IMR-90 (cell line): ENCODE measurements around the gene PRUNE2. TPM values are rescaled to one million over a fixed set of nuclear protein-coding genes. Genes with fewer than 3 reads are reported as not detected.

ENCODE experiments used
- ATAC-seq: fragments of 200-7000 bp; cut with Tn5 transposase; 2 replicates; pipeline ENCODE4 v1.9.1; 2020; ENCODE audit warnings: low read depth, mild to moderate bottlenecking, moderate library complexity
- BruUV-seq: library from RNA; stranded (reverse); fragments of 400-500 nt; replicated peaks from 2 replicates; lab custom pipeline; 2021; lab: Mats Ljungman, UMichigan
- CTCF ChIA-PET: fragments of 300-600 bp; formaldehyde crosslinking; extraction: SDS; loops from one replicate; lab custom pipeline; 2021; ENCODE audit warnings: antibody characterized with exemption; lab: Yijun Ruan, JAX
- POLR2A ChIA-PET: fragments of 300-600 bp; sonication (Branson Sonifier 250); formaldehyde crosslinking; loops from one replicate; lab custom pipeline; 2022; ENCODE audit warnings: antibody characterized with exemption; ENCODE audit not compliant: unreplicated experiment; lab: Charles Lee
- DNase-seq: peaks from one replicate; pipeline ENCODE4 v3.0.0; 2013
- H2AFZ ChIP-seq: replicated peaks from 2 replicates; pipeline ENCODE3; 2013; ENCODE audit warnings: low read length, mild to moderate bottlenecking; ENCODE audit not compliant: poor library complexity
- H2AK5ac ChIP-seq: 2 replicates; pipeline ENCODE4 v1.6.1; 2013; ENCODE audit warnings: low read depth, low read length, inconsistent platforms
- H2AK9ac ChIP-seq: replicated peaks from 2 replicates; pipeline ENCODE3; 2013; ENCODE audit warnings: mild to moderate bottlenecking, low read depth, low read length, moderate library complexity; ENCODE audit not compliant: poor library complexity
- H2BK120ac ChIP-seq: 2 replicates; pipeline ENCODE4 v1.6.1; 2013; ENCODE audit warnings: low read depth, low read length, inconsistent platforms
- H2BK15ac ChIP-seq: 3 replicates; pipeline ENCODE4 v1.6.1; 2013; ENCODE audit warnings: low read depth, low read length, inconsistent platforms
- H2BK20ac ChIP-seq: 2 replicates; pipeline ENCODE4 v1.6.1; 2013; ENCODE audit warnings: low read depth, mild to moderate bottlenecking, inconsistent platforms, low read length, moderate library complexity
- H2BK5ac ChIP-seq: 2 replicates; pipeline ENCODE4 v1.6.1; 2013; ENCODE audit warnings: mild to moderate bottlenecking, low read depth, low read length, inconsistent platforms; ENCODE audit not compliant: poor library complexity, severe bottlenecking
- H3K14ac ChIP-seq: replicated peaks from 2 replicates; pipeline ENCODE4 v1.6.1; 2013; ENCODE audit warnings: low read depth, low read length, inconsistent platforms
- H3K18ac ChIP-seq: 2 replicates; pipeline ENCODE4 v1.6.1; 2013; ENCODE audit warnings: low read depth, low read length, control low read depth
- H3K23ac ChIP-seq: 2 replicates; pipeline ENCODE4 v1.6.1; 2013; ENCODE audit warnings: low read depth, low read length, inconsistent platforms
- H3K27ac ChIP-seq: 2 replicates; pipeline ENCODE4 v1.5.1; 2013; ENCODE audit warnings: mild to moderate bottlenecking, control low read depth, low read length; ENCODE audit not compliant: insufficient read depth
- H3K27me3 ChIP-seq: 2 replicates; pipeline ENCODE4 v1.6.1; 2013; ENCODE audit warnings: low read length; ENCODE audit not compliant: control insufficient read depth, insufficient read depth
- H3K36me3 ChIP-seq: 2 replicates; pipeline ENCODE4 v1.6.1; 2013; ENCODE audit warnings: low read length, mixed read lengths; ENCODE audit not compliant: control insufficient read depth, insufficient read depth
- H3K4ac ChIP-seq: 2 replicates; pipeline ENCODE4 v1.6.1; 2013; ENCODE audit warnings: low read depth, low read length, inconsistent platforms
- H3K4me1 ChIP-seq: 2 replicates; pipeline ENCODE4 v1.6.1; 2013; ENCODE audit warnings: low read length, mixed read lengths; ENCODE audit not compliant: control insufficient read depth, insufficient read depth
- H3K4me2 ChIP-seq: 2 replicates; pipeline ENCODE4 v1.6.1; 2013; ENCODE audit warnings: low read depth, mild to moderate bottlenecking, control low read depth, low read length, moderate library complexity
- H3K4me3 ChIP-seq: 2 replicates; pipeline ENCODE4 v1.5.1; 2013; ENCODE audit warnings: low read depth, mild to moderate bottlenecking, control low read depth, low read length, moderate library complexity; ENCODE audit not compliant: insufficient read depth
- H3K56ac ChIP-seq: 2 replicates; pipeline ENCODE4 v1.6.1; 2013; ENCODE audit warnings: low read length, inconsistent platforms; ENCODE audit not compliant: insufficient read depth; ENCODE audit errors: extremely low read depth
- H3K79me1 ChIP-seq, 2 experiments: 2 replicates each; pipeline ENCODE4 v1.6.1; 2013; ENCODE audit warnings: low read length in 2 of 2, inconsistent platforms in 1 of 2, low read depth in 1 of 2
- H3K9ac ChIP-seq: 2 replicates; pipeline ENCODE4 v1.6.1; 2013; ENCODE audit warnings: low read depth, low read length, control low read depth
- H3K9me1 ChIP-seq: 2 replicates; pipeline ENCODE4 v1.6.1; 2013; ENCODE audit warnings: low read length, inconsistent platforms; ENCODE audit not compliant: insufficient read depth
- H3K9me3 ChIP-seq: 2 replicates; pipeline ENCODE4 v1.6.1; 2013; ENCODE audit warnings: low read length; ENCODE audit not compliant: control insufficient read depth, insufficient read depth
- H4K20me1 ChIP-seq: 2 replicates; pipeline ENCODE4 v1.6.1; 2013; ENCODE audit warnings: low read length, inconsistent platforms; ENCODE audit not compliant: insufficient read depth
- H4K5ac ChIP-seq: 2 replicates; pipeline ENCODE4 v1.6.1; 2013; ENCODE audit warnings: mild to moderate bottlenecking, low read depth, low read length, control low read depth
- H4K8ac ChIP-seq, 2 experiments: 2 replicates each; pipeline ENCODE4 v1.6.1; 2013; ENCODE audit warnings: low read depth in 2 of 2, low read length in 2 of 2, control low read depth in 1 of 2, inconsistent platforms in 1 of 2
- H4K91ac ChIP-seq: 2 replicates; pipeline ENCODE4 v1.6.1; 2013; ENCODE audit warnings: low read depth, low read length, inconsistent platforms; ENCODE audit not compliant: insufficient read depth
- BHLHE40 ChIP-seq: fragments of 150-350 bp; IDR thresholded peaks from 2 replicates; pipeline ENCODE4 v1.6.1; 2016; ENCODE audit warnings: mild to moderate bottlenecking, low read depth, low read length
- CHD1 ChIP-seq: IDR thresholded peaks from 2 replicates; pipeline ENCODE4 v1.6.1; 2012; ENCODE audit warnings: low read depth, low read length, improper control_type of control experiment
- FOS ChIP-seq: fragments of 150-350 bp; IDR thresholded peaks from 2 replicates; pipeline ENCODE4 v1.6.1; 2016; ENCODE audit warnings: low read depth, low read length
- MAFK ChIP-seq: IDR thresholded peaks from 2 replicates; pipeline ENCODE4 v1.6.1; 2012; ENCODE audit warnings: low read depth, low read length, improper control_type of control experiment
- MAZ ChIP-seq: IDR thresholded peaks from 2 replicates; pipeline ENCODE4 v1.6.1; 2012; ENCODE audit warnings: low read depth, mild to moderate bottlenecking, low read length, improper control_type of control experiment, moderate library complexity, borderline replicate concordance
- MXI1 ChIP-seq: IDR thresholded peaks from 2 replicates; pipeline ENCODE4 v1.6.1; 2012; ENCODE audit warnings: low read depth, mild to moderate bottlenecking, low read length, moderate library complexity, borderline replicate concordance
- NFE2L2 ChIP-seq: fragments of 150-350 bp; IDR thresholded peaks from 2 replicates; pipeline ENCODE4 v1.6.1; 2016; ENCODE audit warnings: low read depth, mild to moderate bottlenecking, low read length
- RAD21 ChIP-seq: IDR thresholded peaks from 2 replicates; pipeline ENCODE4 v1.6.1; 2012; ENCODE audit warnings: low read length, improper control_type of control experiment
- RCOR1 ChIP-seq: IDR thresholded peaks from 2 replicates; pipeline ENCODE4 v1.6.1; 2012; ENCODE audit warnings: mild to moderate bottlenecking, low read length, improper control_type of control experiment; ENCODE audit not compliant: insufficient replicate concordance
- RFX5 ChIP-seq: IDR thresholded peaks from 2 replicates; pipeline ENCODE4 v1.8.0; 2012; ENCODE audit warnings: low read depth, mild to moderate bottlenecking, low read length, moderate library complexity
- WGBS, 2 experiments: methylation state at CpG; one replicate each; pipeline versions ENCODE4 v1.1.5 to v1.1.7; 2013; ENCODE audit warnings: missing lambda C conversion rate in 2 of 2; ENCODE audit not compliant: insufficient read length in 1 of 2; ENCODE audit errors: extremely low coverage in 2 of 2; 5-methylcytosine and 5-hydroxymethylcytosine counted together
- dilution Hi-C: fragments of 300-500 bp; cut with HindIII; formaldehyde crosslinking; loops from one replicate; pipeline ENCODE4 v1.14.3; 2018; ENCODE audit warnings: low sequenced_read_pairs; ENCODE audit not compliant: unreplicated experiment
- in situ Hi-C: fragments of 300-500 bp; cut with MboI; formaldehyde crosslinking; loops from 3 replicates; pipeline ENCODE4 v1.14.3; 2019; ENCODE audit warnings: low sequenced_read_pairs, inconsistent platforms, mixed read lengths
- intact Hi-C: fragments of 100-400 bp; cut with micrococcal nuclease; formaldehyde crosslinking; loops from 2 replicates; pipeline ENCODE4 v1.10.0; 2022
- polyA plus RNA-seq, 3 experiments: library from polyadenylated mRNA; depleted of rRNA; stranded (reverse); fragments of >200 nt; gene quantifications; 2 replicates each; pipeline ENCODE4 v1.2.3, GENCODE V29; 2012; ENCODE audit warnings: low replicate concordance in 1 of 3
- total RNA-seq: library from RNA; depleted of rRNA; stranded (reverse); fragments of >200 nt; gene quantifications from 2 replicates; pipeline ENCODE4 v1.2.3, GENCODE V29; 2012
- TF ChIP-seq, protein P1 (sequence below): conservative IDR thresholded peaks from 2 replicates; pipeline ENCODE4 v1.5.1; 2012; ENCODE audit warnings: mild to moderate bottlenecking, low read depth, low read length, improper control_type of control experiment

The PRUNE2 gene
- total and polyA plus RNA-seq, 2 of the 4 experiments (the other 2 are of a cell fraction) = 0.70 to 1.6 TPM

DNA sequence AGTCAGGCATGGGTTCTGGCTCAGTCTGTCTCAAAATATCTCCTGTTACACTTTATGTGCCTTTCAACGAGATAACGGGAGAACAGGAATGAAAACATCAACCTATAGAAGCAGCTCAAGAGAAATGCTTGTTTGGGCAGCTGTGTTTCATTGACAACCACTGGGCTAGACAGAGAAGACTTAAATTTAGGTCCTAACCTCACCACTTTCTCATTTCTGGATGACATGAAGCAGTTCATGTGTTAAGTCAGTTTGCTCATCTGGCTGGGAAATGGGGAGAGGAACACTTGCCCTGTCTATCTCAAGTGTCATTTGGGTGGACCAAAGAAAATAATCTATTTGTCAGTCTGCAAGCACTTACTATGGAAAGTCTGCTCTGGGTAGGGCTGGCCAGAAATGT, 208.4 kb downstream of the PRUNE2 start:
- no CpG with 5 or more reads among the region's 2 CpGs for WGBS, 2 experiments
- H2AK5ac ChIP-seq = no peak overlapping the region
- H3K4ac ChIP-seq = no peak overlapping the region
- H4K5ac ChIP-seq = no peak overlapping the region
- H2BK20ac ChIP-seq = no peak overlapping the region
- POLR2A ChIA-PET = no interaction called here
- H3K9ac ChIP-seq = no peak overlapping the region
- no peak overlapping the region for H4K91ac ChIP-seq
- no peak overlapping the region for H2BK120ac ChIP-seq
- H3K27me3 ChIP-seq = peaks cover 1% of the 10 kb centered on the region
- intact Hi-C loops = no loop called here
- no peak overlapping the region for H3K4me3 ChIP-seq
- H3K9me1 ChIP-seq = no peaks in the 10 kb centered on the region
- no peak overlapping the region for H3K27ac ChIP-seq
- no peak overlapping the region for H2BK15ac ChIP-seq
- H3K18ac ChIP-seq = no peak overlapping the region
- H3K14ac ChIP-seq = no peak overlapping the region
- no peaks in the 10 kb centered on the region for H3K36me3 ChIP-seq
- no peaks in the 10 kb centered on the region for H3K79me1 ChIP-seq
- H3K9me3 ChIP-seq = no peaks in the 10 kb centered on the region
- no peaks in the 10 kb centered on the region for H4K20me1 ChIP-seq
- H4K8ac ChIP-seq = no peak overlapping the region
- no TSS peak for BruUV-seq
- ATAC-seq (no peak), DNase-seq (no peak)
- no peak overlapping the region for H2BK5ac ChIP-seq
- no peak for TF ChIP-seq MXI1
- no peak for TF ChIP-seq MAZ
- no peak for TF ChIP-seq CHD1
- TF ChIP-seq BHLHE40 = no peak
- no peak for TF ChIP-seq MAFK
- TF ChIP-seq RAD21 = no peak
- TF ChIP-seq FOS = no peak
- no peak for TF ChIP-seq RCOR1
- no peak for TF ChIP-seq NFE2L2
- TF ChIP-seq, protein P1, sequence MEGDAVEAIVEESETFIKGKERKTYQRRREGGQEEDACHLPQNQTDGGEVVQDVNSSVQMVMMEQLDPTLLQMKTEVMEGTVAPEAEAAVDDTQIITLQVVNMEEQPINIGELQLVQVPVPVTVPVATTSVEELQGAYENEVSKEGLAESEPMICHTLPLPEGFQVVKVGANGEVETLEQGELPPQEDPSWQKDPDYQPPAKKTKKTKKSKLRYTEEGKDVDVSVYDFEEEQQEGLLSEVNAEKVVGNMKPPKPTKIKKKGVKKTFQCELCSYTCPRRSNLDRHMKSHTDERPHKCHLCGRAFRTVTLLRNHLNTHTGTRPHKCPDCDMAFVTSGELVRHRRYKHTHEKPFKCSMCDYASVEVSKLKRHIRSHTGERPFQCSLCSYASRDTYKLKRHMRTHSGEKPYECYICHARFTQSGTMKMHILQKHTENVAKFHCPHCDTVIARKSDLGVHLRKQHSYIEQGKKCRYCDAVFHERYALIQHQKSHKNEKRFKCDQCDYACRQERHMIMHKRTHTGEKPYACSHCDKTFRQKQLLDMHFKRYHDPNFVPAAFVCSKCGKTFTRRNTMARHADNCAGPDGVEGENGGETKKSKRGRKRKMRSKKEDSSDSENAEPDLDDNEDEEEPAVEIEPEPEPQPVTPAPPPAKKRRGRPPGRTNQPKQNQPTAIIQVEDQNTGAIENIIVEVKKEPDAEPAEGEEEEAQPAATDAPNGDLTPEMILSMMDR = no peak
- no peak for TF ChIP-seq RFX5
- H3K4me2 ChIP-seq = no peak overlapping the region
- dilution Hi-C loops = no loop called here
- CTCF ChIA-PET = no interaction called here
- no peak overlapping the region for H2AK9ac ChIP-seq
- no peaks in the 10 kb centered on the region; the same call in 1 of the 2 replicates for H3K4me1 ChIP-seq
- in situ Hi-C loops = loop anchor here (5.0 kb wide), 1 partner anchor 250 kb away; no protein-coding TSS in a partner anchor
- no peak overlapping the region for H3K56ac ChIP-seq
- no peak overlapping the region for H3K23ac ChIP-seq
- no peak overlapping the region for H2AFZ ChIP-seq
